Endothelial cell of umbilical vein (primary cell): Measurements from ENCODE around the gene SYNE1.

ENCODE experiments used
- CTCF ChIP-seq, 2 donors: IDR thresholded peaks; 1 replicate in 1 of 2; 2 replicates in 1 of 2; pipeline ENCODE4 v1.5.1; 2011; ENCODE audit warnings: low read length in 2 of 2, mild to moderate bottlenecking in 2 of 2, moderate library complexity in 2 of 2, control low read depth in 1 of 2, inconsistent platforms in 1 of 2, low read depth in 1 of 2; ENCODE audit not compliant: insufficient read depth in 1 of 2; ENCODE audit errors: extremely low read depth in 1 of 2
- MAX ChIP-seq: IDR thresholded peaks from 2 replicates; pipeline ENCODE4 v1.6.1; 2011; ENCODE audit not compliant: insufficient read depth, insufficient read length
- POLR2AphosphoS5 ChIP-seq: IDR thresholded peaks from 2 replicates; pipeline ENCODE4 v1.6.1; 2012; ENCODE audit warnings: low read depth, mild to moderate bottlenecking, control low read depth, low read length, moderate library complexity; ENCODE audit not compliant: insufficient read depth

- no peak for TF ChIP-seq MAX
- no peak for TF ChIP-seq CTCF (IDR thresholded peaks at IDR 0.05; ENCODE audit: extremely low read depth in 1 of 2, insufficient read depth in 1 of 2, low read depth in 1 of 2, low read length in 2 of 2)
- no peak for TF ChIP-seq POLR2AphosphoS5
Measured at GRCh38 chr6:152220786-152221185, 416.4 kb downstream of the SYNE1 start.
